ENCODE data around the gene STXBP4. TPM values are rescaled to one million over a fixed set of nuclear protein-coding genes. Genes with fewer than 3 reads are reported as not detected.

The STXBP4 gene
- total and polyA plus RNA-seq, 3 donors from 2014 or later = 4.7 to 25.8 (median 19.3) TPM

Small RNA genes within 50 kb of the gene (small RNA-seq; reads per million reads assigned to genes)
- 0 reads per million in 2 donors for gene AC007485.1

Other genes starting within 250 kb of the STXBP4 start
- gene TOM1L1, start 67.9 kb upstream of the STXBP4 start, total RNA-seq = 10 to 100 TPM; 28.7 to 35.5 TPM
- gene TOM1L1, start 67.9 kb upstream of the STXBP4 start, polyA plus RNA-seq (ENCODE audit: insufficient read depth, low read depth, low replicate concordance) = 27.9 TPM
- gene COX11, start 111 bp upstream of the STXBP4 start, total RNA-seq = 10 to 100 TPM; 47.9 to 56.2 TPM
- gene COX11, start 111 bp upstream of the STXBP4 start, polyA plus RNA-seq (ENCODE audit: insufficient read depth, low read depth, low replicate concordance) = 67.9 TPM